Left lobe of liver (tissue), 2 donors: ENCODE data around the gene CHMP1B. TPM values are rescaled to one million over a fixed set of nuclear protein-coding genes. Genes with fewer than 3 reads are reported as not detected.

ENCODE experiments used
- ATAC-seq: fragments of 200-7000 bp; cut with Tn5 transposase; one replicate; pipeline ENCODE4 v1.9.1; 2020; ENCODE audit warnings: mild to moderate bottlenecking, moderate library complexity
- DNase-seq: peaks from one replicate; pipeline ENCODE4 v3.0.0-alpha.2; 2020; ENCODE audit warnings: low spot score
- total RNA-seq: library from RNA; stranded (reverse); gene quantifications from one replicate; pipeline ENCODE4 v1.2.1, GENCODE V29; 2021
- donor health status: DM: no; HTN: no; CAD: no; lungs with moderate emphysema.
- donor health status: DM: no; HTN: yes; CAD: no.

Gene CHMP1B
- total RNA-seq, 1 donor from 2014 or later: 12.9 TPM

DNA sequence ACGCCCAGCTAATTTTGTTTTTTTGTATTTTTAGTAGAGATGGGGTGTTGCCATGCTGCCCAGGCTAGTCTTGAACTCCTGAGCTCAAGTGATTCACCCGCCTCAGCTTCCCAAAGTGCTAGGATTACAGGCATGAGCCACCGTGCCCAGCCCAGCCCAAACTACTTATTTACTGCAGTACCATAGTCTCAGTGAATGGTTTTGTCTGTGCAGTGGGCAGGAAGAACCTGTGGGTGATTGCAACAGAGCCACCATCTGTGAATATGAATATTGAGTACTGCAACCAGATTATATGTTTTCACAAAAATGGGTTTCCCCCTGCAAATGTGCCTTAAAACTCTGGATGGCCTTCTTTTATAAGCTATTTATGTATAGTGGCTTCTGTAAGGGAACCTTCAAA, 47.9 kb downstream of the CHMP1B start:
- DNase-seq: no peak
- ATAC-seq: no peak

DNA sequence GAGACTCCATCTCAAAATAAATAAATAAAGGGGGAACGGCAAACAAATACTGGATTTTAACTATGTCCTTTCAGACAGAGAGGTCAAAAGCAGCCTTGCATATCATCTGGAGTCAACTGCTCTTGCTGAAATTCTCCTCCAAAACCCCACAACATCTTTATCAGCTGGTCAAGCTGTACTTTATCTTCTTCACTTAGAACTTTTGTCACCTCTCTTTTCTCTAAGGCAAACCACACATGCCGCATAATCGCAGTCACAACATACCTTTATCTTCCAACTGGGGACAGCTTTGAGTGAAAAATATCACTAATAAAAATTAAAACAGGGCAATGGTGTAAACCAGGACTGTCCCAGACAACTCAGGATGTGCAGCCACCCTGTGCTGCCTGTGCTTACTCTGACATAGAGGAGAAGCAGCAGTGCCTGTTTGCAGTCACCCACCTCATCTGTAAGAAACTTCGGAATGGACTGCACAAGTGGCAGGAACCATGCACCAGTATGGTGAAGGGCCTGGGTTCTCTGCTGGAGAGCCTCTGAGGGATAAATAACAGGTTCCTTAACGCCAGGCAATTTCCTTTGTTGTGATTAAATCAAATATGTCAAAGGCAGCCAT, 50.7 kb downstream of the CHMP1B start:
- DNase-seq: no peak
- no peak for ATAC-seq

DNA sequence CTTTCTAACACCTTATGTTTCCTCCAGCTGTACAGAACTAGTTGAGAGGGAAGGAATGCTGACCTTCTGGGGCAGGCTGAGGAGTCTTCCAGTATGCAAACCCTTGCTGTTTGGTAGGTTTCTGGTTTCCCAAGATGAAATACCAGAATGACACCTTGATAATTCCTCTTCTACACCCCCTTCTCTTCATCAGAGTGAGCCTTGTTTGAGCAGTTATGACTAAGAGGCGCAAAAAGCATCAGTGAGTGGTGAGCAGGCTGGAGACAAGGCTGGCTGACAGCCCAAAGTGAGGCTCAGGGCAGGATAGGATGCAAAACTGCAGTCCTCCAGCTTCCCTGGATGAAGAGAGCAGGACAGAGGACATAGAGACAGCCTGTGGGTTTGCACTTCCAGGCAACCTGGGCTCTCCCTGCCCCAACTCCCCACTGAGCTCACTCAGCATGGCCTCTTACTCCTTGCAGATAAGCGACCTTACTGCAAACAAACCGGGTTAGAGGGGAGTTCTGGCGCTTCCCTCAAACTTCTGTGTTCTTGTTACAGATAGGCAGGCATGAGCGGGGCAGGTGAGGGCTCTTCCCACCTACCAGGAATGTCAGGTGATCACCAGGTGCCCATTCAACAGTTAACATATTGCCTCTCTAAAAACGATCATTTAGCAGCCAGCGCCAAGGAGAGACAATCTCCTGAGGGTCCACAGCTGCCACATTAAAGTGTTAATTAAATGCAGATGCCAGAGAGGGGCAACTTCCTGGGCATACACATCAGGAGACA, 51.5 kb downstream of the CHMP1B start:
- ATAC-seq (no peak), DNase-seq (no peak)

Other genes starting within 250 kb of the CHMP1B start
- gene SLC35G4, start 241.8 kb upstream of the CHMP1B start, total RNA-seq: not detected
- 1.3 TPM for gene GNAL, start 162.1 kb upstream of the CHMP1B start, total RNA-seq
- 27.2 TPM for gene MPPE1, start 56.9 kb downstream of the CHMP1B start, total RNA-seq
- 51.3 TPM for gene IMPA2, start 130.1 kb downstream of the CHMP1B start, total RNA-seq
- gene ANKRD62, start 242.4 kb downstream of the CHMP1B start, total RNA-seq: not detected